Measurements from ENCODE around the gene SLC13A1. TPM values are rescaled to one million over a fixed set of nuclear protein-coding genes. Genes with fewer than 3 reads are reported as not detected.

The SLC13A1 gene
- under 1 TPM in 1 of 5 donors, not detected in 4; 0.18 TPM for total RNA-seq
- polyA plus RNA-seq, result not detected
- long read RNA-seq, donor 1, result 0 reads
- long read RNA-seq, donor 2, result 0 reads
- long read RNA-seq, donor 3, result 0 reads
- long read RNA-seq, donor 4, result 0 reads
- long read RNA-seq, donor 5, result 0 reads
- long read RNA-seq, donor 6, result 0 reads
- long read RNA-seq, donor 7, result 0 reads
- long read RNA-seq, donor 8, result 0 reads
- long read RNA-seq, donor 9, result 0 reads
- long read RNA-seq, donor 10, result 0 reads

DNA sequence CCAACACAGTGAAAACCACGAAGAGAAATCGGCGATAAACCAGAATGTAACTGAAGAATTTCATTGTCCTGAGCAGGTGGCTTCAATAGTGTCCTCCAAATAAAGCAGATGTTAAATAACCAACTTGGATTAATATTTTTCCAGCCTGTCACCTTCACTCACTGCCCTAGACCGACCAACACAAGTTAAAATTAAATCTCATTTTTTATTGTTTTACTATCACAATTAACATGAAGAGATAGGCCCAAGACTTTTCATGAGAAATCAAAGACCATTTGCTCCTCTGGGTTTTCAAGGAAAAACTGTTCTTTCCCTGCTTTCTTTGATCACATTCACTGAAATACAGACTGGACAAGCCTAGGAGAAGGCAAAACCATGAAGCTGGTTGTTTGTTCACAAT, at the start of gene SLC13A1:
TSS of gene SLC13A1 (minus strand) at position 87 of the 400 bp plus-strand sequence. CDS start at position 64, 23 bp downstream.
- Histone ChIP-seq H3K27me3 (no peaks in the 10 kb centered on the region), H3K4me1 (peaks cover 0 to 7% (median 0%) of the 10 kb centered on the region in 4 donors), H3K36me3 (no peaks in the 10 kb centered on the region), H3K4me3 (no peak within 1 kb of the TSS), H3K27ac (peak within 1 kb of the TSS in 1 of 5 donors; percentile 11), H3K9me3 (no peaks in the 10 kb centered on the region)
- 82 to 90% (median 89%) methylated on average over 4 of the region's 4 CpGs for WGBS, 5 donors
- intact Hi-C loops (cut with DNase I; ENCODE audit: low total_unique reads), result no loop called here
- no peak for TF ChIP-seq POLR2AphosphoS5 (IDR thresholded peaks at IDR 0.05)
- no peak for TF ChIP-seq EP300 (IDR thresholded peaks at IDR 0.05)
- TF ChIP-seq POLR2A (IDR thresholded peaks at IDR 0.05), result no peak
- TF ChIP-seq CTCF (IDR thresholded peaks at IDR 0.05), result no peak
- DNase-seq, result no peak

- WGBS, 5 donors, result 48 to 54% (median 54%) methylated on average over 1 of the region's 1 CpG
- intact Hi-C loops (cut with DNase I; ENCODE audit: low total_unique reads), result no loop called here
These were observed 45.0 kb upstream of the SLC13A1 start for GRCh38 chr7:123244768-123245167.

GRCh38 chr7:123242467-123243092, 42.8 kb upstream of the SLC13A1 start:
- H3K36me3 ChIP-seq, result no peaks in the 10 kb centered on the region
- H3K4me3 ChIP-seq, result no peak overlapping the region
- no peaks in the 10 kb centered on the region for H3K9me3 ChIP-seq
- no peak for DNase-seq
- TF ChIP-seq POLR2A (IDR thresholded peaks at IDR 0.05) (no peak), CTCF (IDR thresholded peaks at IDR 0.05) (no peak), EP300 (IDR thresholded peaks at IDR 0.05) (no peak), POLR2AphosphoS5 (IDR thresholded peaks at IDR 0.05) (no peak)
- WGBS, 5 donors, result 40 to 51% (median 45%) methylated on average over 5 of the region's 5 CpGs
- H3K27ac ChIP-seq, result no peak overlapping the region
- H3K27me3 ChIP-seq, result no peaks in the 10 kb centered on the region
- intact Hi-C loops (cut with DNase I; ENCODE audit: low total_unique reads), result no loop called here
- H3K4me1 ChIP-seq, result no peaks in the 10 kb centered on the region

More at GRCh38 chr7:123244768-123245167, 45.0 kb upstream of the SLC13A1 start:
- Histone ChIP-seq H3K27me3 (no peaks in the 10 kb centered on the region), H3K4me1 (no peaks in the 10 kb centered on the region), H3K36me3 (no peaks in the 10 kb centered on the region), H3K4me3 (no peak overlapping the region), H3K9me3 (no peaks in the 10 kb centered on the region), H3K27ac (no peak overlapping the region)
- DNase-seq, result no peak
- TF ChIP-seq POLR2AphosphoS5 (IDR thresholded peaks at IDR 0.05) (no peak), POLR2A (IDR thresholded peaks at IDR 0.05) (no peak), CTCF (IDR thresholded peaks at IDR 0.05) (no peak), EP300 (IDR thresholded peaks at IDR 0.05) (no peak)

DNA sequence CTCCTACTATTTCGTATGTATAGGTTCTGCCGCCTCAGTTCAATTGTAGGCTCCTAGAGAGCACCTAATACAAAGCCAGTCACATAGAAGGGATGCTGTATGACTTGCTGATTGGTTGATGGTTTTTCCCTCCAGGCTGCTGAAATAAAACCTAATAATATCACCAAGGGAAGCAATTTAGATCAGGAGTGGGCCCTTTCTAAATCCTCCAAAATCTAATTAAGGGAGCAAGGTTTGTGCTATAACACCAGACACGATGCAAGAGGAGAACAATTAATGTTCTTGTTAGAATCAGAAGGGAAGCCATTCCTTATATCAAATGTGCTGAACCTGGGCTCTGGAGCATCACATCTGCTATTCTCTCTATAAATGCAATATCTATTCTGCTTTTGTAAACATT, 42.0 kb upstream of the SLC13A1 start:
- Histone ChIP-seq H3K4me1 (no peaks in the 10 kb centered on the region), H3K27me3 (no peaks in the 10 kb centered on the region), H3K27ac (no peak overlapping the region), H3K36me3 (no peaks in the 10 kb centered on the region), H3K4me3 (no peak overlapping the region), H3K9me3 (no peaks in the 10 kb centered on the region)
- TF ChIP-seq CTCF (IDR thresholded peaks at IDR 0.05) (no peak), EP300 (IDR thresholded peaks at IDR 0.05) (no peak), POLR2A (IDR thresholded peaks at IDR 0.05) (no peak), POLR2AphosphoS5 (IDR thresholded peaks at IDR 0.05) (no peak)
- WGBS, 5 donors, result 76 to 84% (median 81%) methylated on average over 3 of the region's 3 CpGs
- intact Hi-C loops (cut with DNase I; ENCODE audit: low total_unique reads), result no loop called here
- DNase-seq, result no peak
